ENCODE data around the gene ZNF644.

GRCh38 chr1:90994461-90994860 lies 27.4 kb downstream of the ZNF644 start:
- TF ChIP-seq, protein P1, sequence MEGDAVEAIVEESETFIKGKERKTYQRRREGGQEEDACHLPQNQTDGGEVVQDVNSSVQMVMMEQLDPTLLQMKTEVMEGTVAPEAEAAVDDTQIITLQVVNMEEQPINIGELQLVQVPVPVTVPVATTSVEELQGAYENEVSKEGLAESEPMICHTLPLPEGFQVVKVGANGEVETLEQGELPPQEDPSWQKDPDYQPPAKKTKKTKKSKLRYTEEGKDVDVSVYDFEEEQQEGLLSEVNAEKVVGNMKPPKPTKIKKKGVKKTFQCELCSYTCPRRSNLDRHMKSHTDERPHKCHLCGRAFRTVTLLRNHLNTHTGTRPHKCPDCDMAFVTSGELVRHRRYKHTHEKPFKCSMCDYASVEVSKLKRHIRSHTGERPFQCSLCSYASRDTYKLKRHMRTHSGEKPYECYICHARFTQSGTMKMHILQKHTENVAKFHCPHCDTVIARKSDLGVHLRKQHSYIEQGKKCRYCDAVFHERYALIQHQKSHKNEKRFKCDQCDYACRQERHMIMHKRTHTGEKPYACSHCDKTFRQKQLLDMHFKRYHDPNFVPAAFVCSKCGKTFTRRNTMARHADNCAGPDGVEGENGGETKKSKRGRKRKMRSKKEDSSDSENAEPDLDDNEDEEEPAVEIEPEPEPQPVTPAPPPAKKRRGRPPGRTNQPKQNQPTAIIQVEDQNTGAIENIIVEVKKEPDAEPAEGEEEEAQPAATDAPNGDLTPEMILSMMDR (IDR thresholded peaks at IDR 0.05) = no peak
- TF ChIP-seq AFF4 (CRISPR knock-in tag; IDR thresholded peaks at IDR 0.05; ENCODE audit: borderline replicate concordance) (no peak), NFE2L1 (CRISPR knock-in tag; IDR thresholded peaks at IDR 0.05) (no peak), E2F1 (CRISPR knock-in tag; IDR thresholded peaks at IDR 0.05) (no peak), ZNF219 (CRISPR knock-in tag; IDR thresholded peaks at IDR 0.05; ENCODE audit: borderline replicate concordance) (no peak), TP53 (CRISPR knock-in tag; IDR thresholded peaks at IDR 0.05) (no peak), ELF4 (CRISPR knock-in tag; IDR thresholded peaks at IDR 0.05; ENCODE audit: low read depth) (no peak), CDX4 (CRISPR knock-in tag; IDR thresholded peaks at IDR 0.05; ENCODE audit: borderline replicate concordance) (no peak), ZNF263 (CRISPR knock-in tag; IDR thresholded peaks at IDR 0.05; ENCODE audit: low read depth) (no peak)
- TF ChIP-seq, protein P2, sequence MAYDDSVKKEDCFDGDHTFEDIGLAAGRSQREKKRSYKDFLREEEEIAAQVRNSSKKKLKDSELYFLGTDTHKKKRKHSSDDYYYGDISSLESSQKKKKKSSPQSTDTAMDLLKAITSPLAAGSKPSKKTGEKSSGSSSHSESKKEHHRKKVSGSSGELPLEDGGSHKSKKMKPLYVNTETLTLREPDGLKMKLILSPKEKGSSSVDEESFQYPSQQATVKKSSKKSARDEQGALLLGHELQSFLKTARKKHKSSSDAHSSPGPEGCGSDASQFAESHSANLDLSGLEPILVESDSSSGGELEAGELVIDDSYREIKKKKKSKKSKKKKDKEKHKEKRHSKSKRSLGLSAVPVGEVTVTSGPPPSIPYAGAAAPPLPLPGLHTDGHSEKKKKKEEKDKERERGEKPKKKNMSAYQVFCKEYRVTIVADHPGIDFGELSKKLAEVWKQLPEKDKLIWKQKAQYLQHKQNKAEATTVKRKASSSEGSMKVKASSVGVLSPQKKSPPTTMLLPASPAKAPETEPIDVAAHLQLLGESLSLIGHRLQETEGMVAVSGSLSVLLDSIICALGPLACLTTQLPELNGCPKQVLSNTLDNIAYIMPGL (CRISPR knock-in tag; IDR thresholded peaks at IDR 0.05) = no peak
- TF ChIP-seq, protein P3, sequence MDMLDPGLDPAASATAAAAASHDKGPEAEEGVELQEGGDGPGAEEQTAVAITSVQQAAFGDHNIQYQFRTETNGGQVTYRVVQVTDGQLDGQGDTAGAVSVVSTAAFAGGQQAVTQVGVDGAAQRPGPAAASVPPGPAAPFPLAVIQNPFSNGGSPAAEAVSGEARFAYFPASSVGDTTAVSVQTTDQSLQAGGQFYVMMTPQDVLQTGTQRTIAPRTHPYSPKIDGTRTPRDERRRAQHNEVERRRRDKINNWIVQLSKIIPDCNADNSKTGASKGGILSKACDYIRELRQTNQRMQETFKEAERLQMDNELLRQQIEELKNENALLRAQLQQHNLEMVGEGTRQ (CRISPR knock-in tag; IDR thresholded peaks at IDR 0.05) = no peak
- TF ChIP-seq, protein P4, sequence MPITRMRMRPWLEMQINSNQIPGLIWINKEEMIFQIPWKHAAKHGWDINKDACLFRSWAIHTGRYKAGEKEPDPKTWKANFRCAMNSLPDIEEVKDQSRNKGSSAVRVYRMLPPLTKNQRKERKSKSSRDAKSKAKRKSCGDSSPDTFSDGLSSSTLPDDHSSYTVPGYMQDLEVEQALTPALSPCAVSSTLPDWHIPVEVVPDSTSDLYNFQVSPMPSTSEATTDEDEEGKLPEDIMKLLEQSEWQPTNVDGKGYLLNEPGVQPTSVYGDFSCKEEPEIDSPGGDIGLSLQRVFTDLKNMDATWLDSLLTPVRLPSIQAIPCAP (CRISPR knock-in tag; IDR thresholded peaks at IDR 0.05) = no peak

Data from WTC11 (cell line).